K562 (cell line): Measurements from ENCODE around the gene CCDC18. TPM values are rescaled to one million over a fixed set of nuclear protein-coding genes. Genes with fewer than 3 reads are reported as not detected.

Source experiments
- ATAC-seq: fragments of 200-7000 bp; cut with Tn5 transposase; 3 replicates; pipeline ENCODE4 v1.9.1; 2020; ENCODE audit warnings: moderate library complexity
- BruUV-seq: library from RNA; stranded (reverse); fragments of 400-500 nt; replicated peaks from 2 replicates; lab custom pipeline; 2021; lab: Mats Ljungman, UMichigan
- CTCF ChIA-PET: fragments of 300-600 bp; formaldehyde crosslinking; extraction: SDS; loops from one replicate; lab custom pipeline; 2021; ENCODE audit warnings: low intra/inter-chr PET ratio; lab: Yijun Ruan, JAX
- POLR2A ChIA-PET: fragments of 300-600, 350-650 bp; sonication (Branson Sonifier 250); formaldehyde crosslinking; extraction: SDS; loops from one replicate; lab custom pipeline; 2021; ENCODE audit warnings: antibody characterized with exemption, inconsistent platforms; lab: Yijun Ruan, JAX
- DNase-seq, 4 experiments: peaks; one replicate each; pipeline versions ENCODE4 v3.0.0 to v3.0.0-alpha.2; 2011 to 2018; ENCODE audit warnings: low spot score in 3 of 4, mixed read lengths in 3 of 4; ENCODE audit errors: extremely low read depth in 1 of 4
- FAIRE-seq: peaks from 2 replicates; lab custom pipeline; 2011; peaks lifted over from hg19 to GRCh38; lab: Jason Lieb, UNC
- H2AFZ ChIP-seq: 2 replicates; pipeline ENCODE4 v1.6.0; 2011; ENCODE audit warnings: low read depth, low read length, control low read depth, inconsistent platforms
- H3K27ac ChIP-seq: fragments of 200-600 bp; 3 replicates; pipeline ENCODE4 v1.8.0; 2011; ENCODE audit warnings: low read depth, mild to moderate bottlenecking, control low read depth, inconsistent platforms, low read length, moderate library complexity, mixed read lengths; ENCODE audit errors: extremely low read depth
- H3K27me3 ChIP-seq, 2 experiments: fragments of 300-600 bp in 1 of 2; 2 replicates in 1 of 2; 3 replicates in 1 of 2; pipeline versions ENCODE4 v1.6.0 to v1.8.0; 2011; ENCODE audit warnings: inconsistent platforms in 2 of 2, low read length in 2 of 2, mild to moderate bottlenecking in 1 of 2, mixed read lengths in 1 of 2, moderate library complexity in 1 of 2; ENCODE audit not compliant: control insufficient read depth in 2 of 2, insufficient read depth in 2 of 2
- H3K36me3 ChIP-seq: fragments of 300-600 bp; 3 replicates; pipeline ENCODE4 v1.8.0; 2011; ENCODE audit warnings: mild to moderate bottlenecking, low read length, inconsistent platforms; ENCODE audit not compliant: control insufficient read depth, insufficient read depth
- H3K4me1 ChIP-seq, 2 experiments: fragments of 200-600 bp in 1 of 2; replicated peaks in 1 of 2; 2 replicates in 1 of 2; 3 replicates in 1 of 2; pipeline versions ENCODE4 v1.5.1 to v1.8.0; 2011; ENCODE audit warnings: inconsistent platforms in 2 of 2, low read length in 2 of 2, mild to moderate bottlenecking in 1 of 2, mixed read lengths in 1 of 2, moderate library complexity in 1 of 2; ENCODE audit not compliant: control insufficient read depth in 2 of 2, insufficient read depth in 2 of 2
- H3K4me2 ChIP-seq: 2 replicates; pipeline ENCODE4 v1.6.1; 2011; ENCODE audit warnings: low read length, control low read depth, inconsistent platforms, mixed read lengths; ENCODE audit not compliant: insufficient read depth
- H3K4me3 ChIP-seq: fragments of 200-600 bp; sonication (generic), shearing (Covaris generic); 2 replicates; pipeline ENCODE4 v1.5.1; 2016; ENCODE audit warnings: control low read depth, inconsistent platforms
- H3K79me2 ChIP-seq: fragments of 200-600 bp; 3 replicates; pipeline ENCODE4 v1.8.0; 2011; ENCODE audit warnings: low read length, inconsistent platforms; ENCODE audit not compliant: control insufficient read depth, insufficient read depth
- H3K9ac ChIP-seq, 2 experiments: 2 replicates each; pipeline versions ENCODE4 v1.6.0 to v1.6.1; 2011; ENCODE audit warnings: low read depth in 2 of 2, low read length in 2 of 2, control low read depth in 1 of 2, inconsistent platforms in 1 of 2, mild to moderate bottlenecking in 1 of 2, mixed read lengths in 1 of 2; ENCODE audit not compliant: insufficient read depth in 1 of 2
- H3K9me1 ChIP-seq: one replicate; pipeline ENCODE4 v1.6.0; 2011; ENCODE audit warnings: inconsistent platforms, mild to moderate bottlenecking, low read length, moderate library complexity; ENCODE audit not compliant: control insufficient read depth, insufficient read depth
- H3K9me3 ChIP-seq: replicated peaks from 2 replicates; pipeline ENCODE4 v1.5.1; 2011; ENCODE audit warnings: low read depth, low read length, inconsistent platforms; ENCODE audit not compliant: control insufficient read depth, insufficient read depth
- H4K20me1 ChIP-seq: replicated peaks from 2 replicates; pipeline ENCODE4 v1.6.1; 2011; ENCODE audit warnings: low read length, inconsistent platforms, mixed read lengths; ENCODE audit not compliant: control insufficient read depth, insufficient read depth
- ARHGAP35 ChIP-seq: fragments of 450-650 bp; IDR thresholded peaks from 2 replicates; pipeline ENCODE4 v1.6.1; 2018; ENCODE audit not compliant: partially characterized antibody
- NFXL1 ChIP-seq: fragments of 450-650 bp; formaldehyde crosslinking; IDR thresholded peaks from 2 replicates; pipeline ENCODE4 v1.4.0; 2021; ENCODE audit warnings: mild to moderate bottlenecking
- SMARCA4 ChIP-seq: fragments of 450-650 bp; IDR thresholded peaks from 2 replicates; pipeline ENCODE4 v1.6.1; 2016
- TAL1 ChIP-seq: fragments of 450-650 bp; IDR thresholded peaks from 2 replicates; pipeline ENCODE4 v1.6.1; 2016; ENCODE audit warnings: mild to moderate bottlenecking
- ZBTB2 ChIP-seq: fragments of 450-650 bp; IDR thresholded peaks from 2 replicates; pipeline ENCODE4 v1.6.1; 2016; ENCODE audit warnings: antibody characterized with exemption
- ZHX1 ChIP-seq: fragments of 150-350 bp; conservative IDR thresholded peaks from 2 replicates; pipeline ENCODE4 v1.6.1; 2014; ENCODE audit warnings: low read length
- ZNF277 ChIP-seq: fragments of 250-450 bp; sonication (Bioruptor Pico); IDR thresholded peaks from 2 replicates; pipeline ENCODE4 v1.8.0; 2022; ENCODE audit warnings: inconsistent platforms, mild to moderate bottlenecking, moderate library complexity, borderline replicate concordance
- ZNF347 ChIP-seq: fragments of 450-650 bp; formaldehyde crosslinking; IDR thresholded peaks from 2 replicates; pipeline ENCODE4 v1.4.0; 2020; ENCODE audit warnings: low read depth, mild to moderate bottlenecking, moderate library complexity
- WGBS: fragments of 100-300 bp; shearing (Covaris generic); methylation state at CpG from one replicate; pipeline ENCODE4 v1.1.6; 2016; ENCODE audit warnings: low coverage, mixed read lengths; ENCODE audit not compliant: insufficient coverage; ENCODE audit errors: missing lambda C conversion rate; 5-methylcytosine and 5-hydroxymethylcytosine counted together
- in situ Hi-C: fragments of 300-500 bp; cut with MboI; formaldehyde crosslinking; loops from 4 replicates; pipeline ENCODE4 v1.15.0; 2018; ENCODE audit warnings: inconsistent platforms, mixed read lengths
- intact Hi-C: fragments of 100-400 bp; cut with micrococcal nuclease; formaldehyde crosslinking; loops from 2 replicates; pipeline ENCODE4 v1.14.2; 2022
- polyA plus RNA-seq, 8 experiments: library from polyadenylated mRNA; depleted of rRNA in 4 of 8; stranded (reverse) in 5 of 8; unstranded in 3 of 8; fragments of >200 nt; fragmentation: Nextera tagmentation in 2 of 8; fragmentation: Illumina TruSeq in 1 of 8; extraction: Ambion mirVana in 2 of 8; extraction: Trizol in 1 of 8; gene quantifications; 2 replicates each; pipeline versions ENCODE4 v1.2.1 to v1.2.3, GENCODE V29; 2011 to 2014; ENCODE audit warnings: inconsistent platforms in 1 of 8, missing spikeins in 1 of 8
- total RNA-seq, 7 experiments: library from RNA; depleted of rRNA in 6 of 7; stranded (reverse); fragments of >200 nt in 6 of 7; fragmentation: Illumina TruSeq in 2 of 7; extraction: Trizol in 2 of 7; gene quantifications; 2 replicates each; pipeline versions ENCODE4 v1.2.1 to v1.2.3, GENCODE V29; 2011 to 2021; ENCODE audit warnings: low replicate concordance in 1 of 7

CCDC18 gene
- total and polyA plus RNA-seq, 9 of the 15 experiments (the other 6 are each of a cell fraction or from before 2014, with no cell fraction given) = 19.5 to 34.2 (median 24.3) TPM

GRCh38 chr1:93252598-93252997, 72.1 kb downstream of the CCDC18 start:
- H3K27me3 ChIP-seq = no peaks in the 10 kb centered on the region
- no peaks in the 10 kb centered on the region for H3K9me1 ChIP-seq
- no peak for FAIRE-seq

More at GRCh38 chr1:93252598-93252997, 72.1 kb downstream of the CCDC18 start:
- WGBS = 85% methylated on average over 2 of the region's 2 CpGs
- Histone ChIP-seq H3K9ac (no peak overlapping the region), H3K36me3 (peaks cover 10% of the 10 kb centered on the region; the same call in 1 of the 3 replicates), H2AFZ (no peak overlapping the region), H3K9me3 (peaks cover 3% of the 10 kb centered on the region; the same call in 1 of the 2 replicates), H4K20me1 (no peaks in the 10 kb centered on the region), H3K4me3 (no peak overlapping the region)
- no peak for ATAC-seq
- POLR2A ChIA-PET = no interaction called here
- in situ Hi-C loops = no loop called here
- TF ChIP-seq SMARCA4 = no peak
- TF ChIP-seq ZHX1 = no peak
- TF ChIP-seq NFXL1 (CRISPR knock-in tag) = no peak
- no peak for TF ChIP-seq TAL1
- TF ChIP-seq ZNF347 (CRISPR knock-in tag) = no peak
- TF ChIP-seq ZBTB2 = no peak
- TF ChIP-seq ZNF277 (CRISPR knock-in tag) = no peak
- no peak for TF ChIP-seq ARHGAP35
- TF ChIP-seq, all 486 proteins: peak for 0
- DNase-seq = no peak
- no peak overlapping the region for H3K27ac ChIP-seq
- H3K4me1 ChIP-seq = no peaks in the 10 kb centered on the region
- no TSS peak for BruUV-seq
- no peak overlapping the region for H3K4me2 ChIP-seq
- CTCF ChIA-PET = no interaction called here
- no peaks in the 10 kb centered on the region for H3K79me2 ChIP-seq
- intact Hi-C loops = no loop called here
